Pancreas (tissue), 10 donors: ENCODE results near the gene PPT2. TPM values are rescaled to one million over a fixed set of nuclear protein-coding genes. Genes with fewer than 3 reads are reported as not detected.
A peak's percentile ranks its signal among the peaks of the same experiment; 100 is the strongest.

ENCODE experiments used
- ATAC-seq, 4 donors: fragments of 200-7000 bp; cut with Tn5 transposase; one replicate each; pipeline versions ENCODE4 v1.8.0 to v1.9.1; 2020; ENCODE audit warnings: mild to moderate bottlenecking in 4 of 4, moderate library complexity in 4 of 4
- DNase-seq, 6 donors: peaks; one replicate each; pipeline ENCODE4 v3.0.0-alpha.2; 2020
- FAIRE-seq: peaks from 2 replicates; lab custom pipeline; 2012; peaks lifted over from hg19 to GRCh38; lab: Jason Lieb, UNC
- H3K27ac ChIP-seq, 4 donors: fragments of 200-600 bp; sonication (generic); 1 replicate in 3 of 4; 2 replicates in 1 of 4; pipeline versions ENCODE4 v1.5.0 to v1.8.0; 2020
- H3K27me3 ChIP-seq, 4 donors: fragments of 200-600 bp; one replicate each; pipeline ENCODE4 v1.8.0; 2021
- H3K36me3 ChIP-seq, 3 donors: fragments of 200-600 bp; sonication (generic) in 1 of 3; one replicate each; pipeline versions ENCODE4 v1.5.0 to v1.8.0; 2020 to 2021
- H3K4me1 ChIP-seq, 3 donors: fragments of 200-600 bp; one replicate each; pipeline ENCODE4 v1.8.0; 2021
- H3K4me3 ChIP-seq, 4 donors: fragments of 200-600 bp; sonication (generic) in 2 of 4; one replicate each; pipeline versions ENCODE4 v1.5.0 to v1.8.0; 2020 to 2021
- H3K9me3 ChIP-seq, 4 donors: fragments of 200-600 bp; one replicate each; pipeline ENCODE4 v1.8.0; 2021
- WGBS, 2 donors: extraction: QIAGEN DNeasy Blood & Tissue Kit; methylation state at CpG; one replicate each; pipeline ENCODE4 v1.1.7; 2013; 5-methylcytosine and 5-hydroxymethylcytosine counted together
- intact Hi-C, 3 donors: fragments of 100-400 bp; cut with DNase I; formaldehyde crosslinking; loops; one replicate each; pipeline versions ENCODE4 v1.11.1 to v1.14.2; 2022
- polyA plus RNA-seq, 2 donors: library from polyadenylated mRNA; stranded (reverse); fragments of 200-250 nt; gene quantifications; one replicate each; pipeline ENCODE4 v1.2.3, GENCODE V29; 2013
- total RNA-seq, 6 donors: library from RNA; stranded (reverse); fragmentation: NEBNext Ultra II Directional in 4 of 6; extraction: Animal tissue kit (Norgen Biotek cat#: 25700) in 4 of 6; gene quantifications; one replicate each; pipeline versions ENCODE4 v1.2.1 to v1.2.4, GENCODE V29; 2021 to 2023
- TF ChIP-seq, protein P1 (sequence below), 4 donors: fragments of 200-600 bp; sonication (generic) in 3 of 4; IDR thresholded peaks; one replicate each; pipeline versions ENCODE4 v1.5.0 to v1.8.0; 2021; ENCODE audit warnings: antibody characterized with exemption in 4 of 4
- donor health status: healthy with polysubstance abuse.
- donor health status: DM: no; HTN: no; CAD: no; lungs with moderate emphysema.
- donor health status: DM: no; HTN: no; CAD: no.
- donor health status: control.
- donor health status: control.
- donor health status: Bipolar disorder and iron deficiency.
- donor health status: DM: yes; HTN: yes; CAD: no.
- donor health status: DM: no; HTN: no; CAD: no.
- donor health status: DM: no; HTN: no; CAD: no.
- donor health status: DM: yes; HTN: yes; CAD: no.

Gene PPT2
- total and polyA plus RNA-seq, 8 donors = 5.6 to 13.9 (median 8.4) TPM

DNA sequence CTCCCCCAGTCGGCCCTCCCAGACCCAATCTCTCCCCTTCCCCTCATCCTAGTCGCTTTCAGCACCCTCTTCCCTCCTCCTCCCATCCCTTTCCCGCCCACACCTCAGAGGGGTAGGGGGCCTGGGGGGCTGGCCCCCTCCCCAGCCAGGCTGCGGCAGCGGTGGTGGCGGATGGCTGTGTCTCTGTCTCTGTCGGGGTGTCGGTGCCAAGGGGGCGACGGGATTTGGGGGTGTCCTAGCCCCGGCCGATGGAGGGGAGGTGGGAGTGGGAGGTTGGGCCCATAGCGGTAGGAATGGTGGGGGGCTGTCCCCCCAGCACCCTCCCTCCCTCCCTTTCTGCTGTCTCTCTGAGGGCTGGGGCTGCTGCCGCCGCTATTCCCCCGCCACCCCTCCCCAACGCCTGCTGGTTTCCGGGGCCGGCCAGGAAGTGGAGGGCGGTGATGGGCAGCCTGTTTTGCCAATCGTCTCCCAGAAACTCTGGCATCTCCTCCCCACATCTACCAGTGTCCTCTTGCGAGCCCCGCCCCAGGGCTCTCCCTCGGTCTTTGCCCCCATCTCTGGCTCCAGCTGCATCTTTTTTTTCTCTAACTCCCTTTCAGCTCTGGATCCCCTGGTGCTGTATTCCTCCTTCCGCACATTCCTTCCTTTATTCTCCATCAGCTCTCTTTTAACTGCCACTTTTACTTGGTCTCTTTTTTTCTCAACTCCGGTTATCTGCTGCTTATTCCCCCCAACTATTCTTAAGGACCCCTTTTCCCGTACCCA, 22.0 kb downstream of the PPT2 start, which contains the start of gene AGPAT1:
TSS of gene AGPAT1 (minus strand) at position 374 of the 765 bp plus-strand sequence. CDS start 4,588 bp downstream, outside the sequence.
- WGBS, 2 donors = 0 to 1% methylated on average over 21 to 27 of the region's 27 CpGs
- H3K4me1 ChIP-seq = peaks cover 20 to 31% (median 24%) of the 10 kb centered on the region in 3 donors

GRCh38 chr6:32176476-32177182, 22.7 kb downstream of the PPT2 start:
- H3K9me3 ChIP-seq = no peaks in the 10 kb centered on the region
- peaks cover 20 to 31% (median 24%) of the 10 kb centered on the region in 3 donors for H3K4me1 ChIP-seq
- intact Hi-C loops = no loop called here
- no peaks in the 10 kb centered on the region for H3K27me3 ChIP-seq
- TF ChIP-seq, protein P1, sequence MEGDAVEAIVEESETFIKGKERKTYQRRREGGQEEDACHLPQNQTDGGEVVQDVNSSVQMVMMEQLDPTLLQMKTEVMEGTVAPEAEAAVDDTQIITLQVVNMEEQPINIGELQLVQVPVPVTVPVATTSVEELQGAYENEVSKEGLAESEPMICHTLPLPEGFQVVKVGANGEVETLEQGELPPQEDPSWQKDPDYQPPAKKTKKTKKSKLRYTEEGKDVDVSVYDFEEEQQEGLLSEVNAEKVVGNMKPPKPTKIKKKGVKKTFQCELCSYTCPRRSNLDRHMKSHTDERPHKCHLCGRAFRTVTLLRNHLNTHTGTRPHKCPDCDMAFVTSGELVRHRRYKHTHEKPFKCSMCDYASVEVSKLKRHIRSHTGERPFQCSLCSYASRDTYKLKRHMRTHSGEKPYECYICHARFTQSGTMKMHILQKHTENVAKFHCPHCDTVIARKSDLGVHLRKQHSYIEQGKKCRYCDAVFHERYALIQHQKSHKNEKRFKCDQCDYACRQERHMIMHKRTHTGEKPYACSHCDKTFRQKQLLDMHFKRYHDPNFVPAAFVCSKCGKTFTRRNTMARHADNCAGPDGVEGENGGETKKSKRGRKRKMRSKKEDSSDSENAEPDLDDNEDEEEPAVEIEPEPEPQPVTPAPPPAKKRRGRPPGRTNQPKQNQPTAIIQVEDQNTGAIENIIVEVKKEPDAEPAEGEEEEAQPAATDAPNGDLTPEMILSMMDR (IDR thresholded peaks at IDR 0.05) = no peak
- ATAC-seq (no peak), FAIRE-seq (no peak), DNase-seq (no peak)
- no peaks in the 10 kb centered on the region for H3K36me3 ChIP-seq
- 19 to 23% methylated on average over 5 of the region's 5 CpGs for WGBS, 2 donors
- peak overlapping the region; percentile 86 to 96 (median 90) for H3K27ac ChIP-seq
- peak overlapping the region in 3 of 4 donors; percentile 75 to 88 (median 79) for H3K4me3 ChIP-seq

More for the DNA sequence above, 22.0 kb downstream of the PPT2 start, which contains the start of gene AGPAT1:
- FAIRE-seq = no peak
- intact Hi-C loops = no loop called here
- peak; percentile 93 to 98 (median 96) for DNase-seq
- no peaks in the 10 kb centered on the region for H3K27me3 ChIP-seq
- peak within 1 kb of the TSS; percentile 73 to 88 (median 77) for H3K4me3 ChIP-seq
- TF ChIP-seq, protein P1 (IDR thresholded peaks at IDR 0.05) = no peak
- H3K27ac ChIP-seq = peak within 1 kb of the TSS; percentile 86 to 96 (median 90)
- ATAC-seq = peak; percentile 59 to 80 (median 72)
- no peaks in the 10 kb centered on the region for H3K9me3 ChIP-seq
- H3K36me3 ChIP-seq = no peaks in the 10 kb centered on the region

DNA sequence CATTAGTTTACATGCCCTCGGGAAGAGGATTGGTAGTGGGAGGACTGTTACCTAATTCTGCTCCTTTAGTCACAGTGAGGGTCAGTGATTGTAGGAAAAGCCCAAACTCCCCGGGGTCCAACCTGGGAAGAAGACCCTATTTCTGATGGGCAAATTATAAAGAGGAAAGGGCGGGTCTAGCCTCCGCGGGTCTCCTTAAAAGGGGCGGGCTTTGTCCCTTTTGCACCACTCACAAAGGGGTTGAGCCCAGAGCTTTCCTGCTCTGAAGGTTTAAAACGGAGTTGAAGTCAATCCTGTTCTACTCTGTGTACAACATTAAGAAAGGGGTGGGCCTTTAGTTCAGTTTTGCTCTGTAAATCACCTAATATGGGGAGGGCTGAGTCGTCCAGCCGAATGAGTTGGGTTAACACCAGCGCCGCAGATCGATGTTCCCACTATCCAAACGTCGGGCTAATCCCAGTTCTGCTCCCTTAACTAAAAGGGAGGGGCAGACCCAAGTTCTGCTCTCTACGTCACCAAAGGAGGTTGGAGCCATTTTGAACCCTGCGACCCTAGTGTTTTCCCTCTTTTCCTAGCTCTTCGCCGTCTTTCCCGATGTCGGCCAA, 23.3 kb downstream of the PPT2 start:
- Histone ChIP-seq H3K9me3 (no peaks in the 10 kb centered on the region), H3K27me3 (no peaks in the 10 kb centered on the region), H3K36me3 (no peaks in the 10 kb centered on the region), H3K27ac (peak overlapping the region; percentile 86 to 96 (median 90)), H3K4me1 (peaks cover 20 to 31% (median 24%) of the 10 kb centered on the region in 3 donors), H3K4me3 (peak overlapping the region in 3 of 4 donors; percentile 9 to 88 (median 55))
- intact Hi-C loops = no loop called here
- 0 to 1% methylated on average over 20 of the region's 20 CpGs for WGBS, 2 donors
- TF ChIP-seq, protein P1 (IDR thresholded peaks at IDR 0.05) = no peak
- no peak for FAIRE-seq
- DNase-seq = peak in 1 of 6 donors; percentile 40
- peak; percentile 2 to 5 (median 3) for ATAC-seq

DNA sequence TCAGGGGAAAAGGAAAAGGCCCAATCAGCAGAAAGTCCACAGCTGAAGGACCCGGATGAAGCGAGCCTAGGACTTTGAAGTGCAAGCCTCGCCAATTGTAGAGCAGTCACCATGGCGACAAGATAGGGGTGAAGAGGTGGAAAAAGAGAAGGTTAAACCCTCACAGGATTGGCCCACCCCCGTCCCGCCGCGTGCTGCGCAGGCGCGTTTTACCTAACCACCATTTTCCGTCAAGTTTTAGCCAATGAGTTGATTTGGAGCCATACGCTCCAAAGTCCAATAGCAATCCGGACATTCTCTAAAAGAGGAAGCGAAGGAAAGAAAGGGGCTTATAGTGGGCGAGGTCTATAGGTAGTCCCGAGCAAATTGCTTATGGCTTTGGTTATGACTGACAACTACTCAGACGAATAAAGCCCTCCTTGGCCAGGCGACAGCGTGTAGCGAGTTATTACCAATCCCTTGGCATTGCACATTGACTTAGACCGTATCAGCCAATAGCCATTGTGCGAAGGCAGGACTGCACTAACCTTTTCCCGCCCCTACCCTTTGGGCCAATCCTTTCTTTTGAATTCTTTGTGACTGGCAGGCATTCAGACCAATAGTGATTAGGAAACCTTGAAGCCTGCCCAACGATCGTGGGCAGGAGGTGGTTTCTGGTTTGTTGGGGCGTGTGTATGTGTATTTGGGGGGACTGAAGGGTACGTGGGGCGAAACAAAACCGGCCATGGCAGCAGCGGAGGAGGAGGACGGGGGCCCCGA, 24.0 kb downstream of the PPT2 start, which contains the start of gene RNF5:
TSS of gene RNF5 (plus strand) at position 618 of the 759 bp plus-strand sequence. CDS start at position 725, 107 bp downstream.
- Histone ChIP-seq H3K36me3 (no peaks in the 10 kb centered on the region), H3K9me3 (no peaks in the 10 kb centered on the region), H3K4me1 (peaks cover 20 to 31% (median 24%) of the 10 kb centered on the region in 3 donors), H3K27me3 (no peaks in the 10 kb centered on the region), H3K27ac (peak within 1 kb of the TSS; percentile 86 to 96 (median 90)), H3K4me3 (peak within 1 kb of the TSS; percentile 28 to 88 (median 48))
- peak; percentile 86 to 98 (median 95) for DNase-seq
- WGBS, 2 donors = 0% methylated on average over 33 of the region's 33 CpGs
- ATAC-seq = peak; percentile 79 to 88 (median 82)
- TF ChIP-seq, protein P1 (IDR thresholded peaks at IDR 0.05) = no peak
- FAIRE-seq = peak; percentile 97
- intact Hi-C loops = no loop called here
